Measurements from ENCODE around the gene FRMPD4.

- no peak for TF ChIP-seq GATA3 (IDR thresholded peaks at IDR 0.05; ENCODE audit: low read depth, low read length)
- no peak for TF ChIP-seq GATA2 (IDR thresholded peaks at IDR 0.05; ENCODE audit: low read depth, low read length)
Observed at GRCh38 chrX:12325171-12325570, 186.9 kb downstream of the FRMPD4 start.

Data from SH-SY5Y (cell line).